HepG2 (cell line): ENCODE results near the gene HSF4. TPM values are rescaled to one million over a fixed set of nuclear protein-coding genes. Genes with fewer than 3 reads are reported as not detected.

Experiments used
- ARID4A ChIP-seq: sonication (generic); formaldehyde crosslinking; IDR thresholded peaks from 2 replicates; pipeline ENCODE4 v1.5.0; 2020; ENCODE audit warnings: mild to moderate bottlenecking, missing genetic modification reagents, borderline replicate concordance
- GTF3A ChIP-seq: sonication (generic); formaldehyde crosslinking; conservative IDR thresholded peaks from 2 replicates; pipeline ENCODE4 v1.4.0; 2020; ENCODE audit warnings: mild to moderate bottlenecking, missing genetic modification reagents
- HOXA5 ChIP-seq: sonication (generic); formaldehyde crosslinking; IDR thresholded peaks from 2 replicates; pipeline ENCODE4 v1.4.0; 2020; ENCODE audit warnings: missing genetic modification reagents
- IKZF5 ChIP-seq: IDR thresholded peaks from 2 replicates; pipeline ENCODE4 v1.6.1; 2018; ENCODE audit warnings: missing genetic modification reagents, mild to moderate bottlenecking, missing compliant biosample characterization
- KDM1A ChIP-seq: IDR thresholded peaks from 2 replicates; pipeline ENCODE4 v1.6.1; 2016; ENCODE audit warnings: missing compliant biosample characterization
- MED13 ChIP-seq: sonication (generic); formaldehyde crosslinking; IDR thresholded peaks from 2 replicates; pipeline ENCODE4 v1.5.0; 2020; ENCODE audit warnings: missing genetic modification reagents
- NFYC ChIP-seq: IDR thresholded peaks from 2 replicates; pipeline ENCODE4 v1.6.1; 2016; ENCODE audit warnings: missing genetic modification reagents, missing compliant biosample characterization
- RAD21 ChIP-seq: fragments of 450-650 bp; formaldehyde crosslinking; IDR thresholded peaks from 2 replicates; pipeline ENCODE4 v1.5.0; 2020; ENCODE audit warnings: mild to moderate bottlenecking
- SALL2 ChIP-seq: sonication (generic); formaldehyde crosslinking; IDR thresholded peaks from 2 replicates; pipeline ENCODE4 v1.8.1; 2023; ENCODE audit warnings: mild to moderate bottlenecking, missing genetic modification reagents, inconsistent platforms
- SNRNP70 ChIP-seq: fragments of 200-400 bp; formaldehyde crosslinking; IDR thresholded peaks from 2 replicates; pipeline ENCODE4 v1.6.1; 2017; ENCODE audit warnings: mild to moderate bottlenecking, low read depth, low read length, moderate library complexity
- SOX5 ChIP-seq: IDR thresholded peaks from 2 replicates; pipeline ENCODE4 v1.6.1; 2016; ENCODE audit warnings: borderline replicate concordance
- SUZ12 ChIP-seq: fragments of 150-350 bp; IDR thresholded peaks from 2 replicates; pipeline ENCODE4 v1.6.1; 2014; ENCODE audit warnings: low read depth, low read length
- TEF ChIP-seq: sonication (generic); formaldehyde crosslinking; IDR thresholded peaks from 2 replicates; pipeline ENCODE4 v1.5.0; 2020; ENCODE audit warnings: missing genetic modification reagents
- TFDP1 ChIP-seq: IDR thresholded peaks from 2 replicates; pipeline ENCODE4 v1.6.1; 2016; ENCODE audit warnings: missing compliant biosample characterization, missing genetic modification reagents, borderline replicate concordance
- ZBTB39 ChIP-seq: sonication (generic); formaldehyde crosslinking; IDR thresholded peaks from 2 replicates; pipeline ENCODE4 v1.5.0; 2020; ENCODE audit warnings: missing genetic modification reagents
- ZEB1 ChIP-seq: IDR thresholded peaks from 2 replicates; pipeline ENCODE4 v1.6.1; 2012; ENCODE audit warnings: mild to moderate bottlenecking, low read depth, inconsistent platforms; ENCODE audit not compliant: insufficient replicate concordance
- ZNF253 ChIP-seq: sonication (generic); formaldehyde crosslinking; IDR thresholded peaks from 2 replicates; pipeline ENCODE4 v1.8.0; 2022; ENCODE audit warnings: mild to moderate bottlenecking, missing genetic modification reagents, borderline replicate concordance
- ZNF576 ChIP-seq: sonication (generic); formaldehyde crosslinking; IDR thresholded peaks from 2 replicates; pipeline ENCODE4 v1.4.0; 2020; ENCODE audit warnings: mild to moderate bottlenecking, missing genetic modification reagents
- ZNF775 ChIP-seq: sonication (generic); formaldehyde crosslinking; IDR thresholded peaks from 2 replicates; pipeline ENCODE4 v1.4.0; 2020; ENCODE audit warnings: missing genetic modification reagents, mild to moderate bottlenecking, moderate library complexity, borderline replicate concordance
- polyA plus RNA-seq, 8 experiments: library from polyadenylated mRNA; depleted of rRNA in 3 of 8; stranded (reverse) in 7 of 8; unstranded in 1 of 8; fragments of >200 nt; fragmentation: Illumina TruSeq in 4 of 8; extraction: Trizol in 4 of 8; gene quantifications; 2 replicates each; pipeline versions ENCODE4 v1.2.1 to v1.2.3, GENCODE V29; 2011 to 2016; ENCODE audit warnings: low read depth in 4 of 8, missing spikeins in 1 of 8, mixed read lengths in 1 of 8; ENCODE audit not compliant: insufficient read depth in 1 of 8
- total RNA-seq, 5 experiments: library from RNA; depleted of rRNA; stranded (reverse); fragments of >200 nt; fragmentation: Illumina TruSeq; extraction: Trizol; gene quantifications; 2 replicates each; pipeline ENCODE4 v1.2.3, GENCODE V29; 2016; ENCODE audit warnings: low read depth in 1 of 5

The HSF4 gene
- total and polyA plus RNA-seq, 2 of the 13 experiments (the other 11 are each of a cell fraction or from before 2014, with no cell fraction given), result 3.5 to 16.9 TPM

GRCh38 chr16:67155295-67156142 is 9.0 kb upstream of the HSF4 start (continued):
- TF ChIP-seq ZNF253 (no peak), ZNF576 (CRISPR knock-in tag) (no peak), ZNF775 (CRISPR knock-in tag) (0 out of 2 replicates have a peak, but pooled peaks have one; percentile 25), SNRNP70 (no peak), GTF3A (CRISPR knock-in tag) (peak; percentile 62; the same call in 1 of the 2 replicates), MED13 (CRISPR knock-in tag) (no peak), SALL2 (CRISPR knock-in tag) (peak; percentile 90), SOX5 (peak; percentile 44; the same call in 1 of the 2 replicates), RAD21 (CRISPR knock-in tag) (peak; percentile 100), HOXA5 (CRISPR knock-in tag) (no peak), TEF (CRISPR knock-in tag) (0 out of 2 replicates have a peak, but pooled peaks have one; percentile 25), NFYC (CRISPR knock-in tag) (no peak), IKZF5 (CRISPR knock-in tag) (no peak), ZBTB39 (CRISPR knock-in tag) (no peak), ARID4A (CRISPR knock-in tag) (peak; percentile 67; the same call in 1 of the 2 replicates), SUZ12 (no peak), TFDP1 (CRISPR knock-in tag) (peak; percentile 32; the same call in 1 of the 2 replicates), ZEB1 (no peak), KDM1A (no peak)
